Measurements from ENCODE around the gene ERN2.

DNA sequence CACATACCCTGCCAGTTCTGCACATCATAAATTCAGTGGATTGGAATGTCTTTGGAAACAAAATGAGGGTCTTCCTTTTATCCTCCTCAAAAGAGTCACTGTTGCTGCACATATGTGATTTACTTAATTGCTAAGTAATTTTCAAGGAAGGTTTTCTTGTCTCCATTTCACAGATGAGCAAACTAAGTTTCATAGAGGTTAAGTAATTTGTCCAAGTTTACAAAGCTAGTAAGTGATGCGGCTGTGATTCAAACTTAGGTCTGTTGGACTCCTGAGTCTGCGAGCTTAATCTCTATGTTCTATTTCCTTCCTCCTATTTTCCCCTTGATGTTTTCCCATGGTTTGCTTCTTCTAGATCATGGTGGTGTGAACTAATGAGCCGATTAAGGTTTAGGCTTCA lies 13.7 kb upstream of the ERN2 start:
- TF ChIP-seq CTCF (conservative IDR thresholded peaks at IDR 0.05) (no peak), ZFX (IDR thresholded peaks at IDR 0.05) (no peak)

All from C4-2B (cell line).